Activated CD4-positive, alpha-beta T cell treated with anti-CD3 and anti-CD28 coated beads for 48 hours (primary cell): ENCODE measurements around the gene CXCL8.
"Not testable (repeated sequence)": the region's sequence is repeated elsewhere in the genome, so short reads cannot be mapped to it uniquely, and the experiment has no call there.

Experiments
- DNase-seq: peaks from one replicate; pipeline ENCODE4 v3.0.0-alpha.2; 2020

CXCL8 gene

GRCh38 chr4:73740353-73740778 is at the start of gene CXCL8:
CXCL8 (plus strand) TSS chr4:73740569; CDS start chr4:73740659, 90 bp downstream.
- DNase-seq, result no peak

GRCh38 chr4:73691201-73691600 is 49.2 kb upstream of the CXCL8 start:
- DNase-seq, result not testable (repeated sequence)

GRCh38 chr4:73691759-73692158 is 48.6 kb upstream of the CXCL8 start:
- DNase-seq, result no peak

- DNase-seq, result no peak
Observed at GRCh38 chr4:73692254-73692653, 48.1 kb upstream of the CXCL8 start.

- DNase-seq, result no peak
Observed at GRCh38 chr4:73692701-73693100, 47.7 kb upstream of the CXCL8 start.

GRCh38 chr4:73693811-73694210 is 46.6 kb upstream of the CXCL8 start:
- no peak for DNase-seq

- DNase-seq, result no peak
Observed at GRCh38 chr4:73698217-73698616, 42.2 kb upstream of the CXCL8 start.

GRCh38 chr4:73701116-73701515 is 39.3 kb upstream of the CXCL8 start:
- no peak for DNase-seq

- no peak for DNase-seq
Observed at GRCh38 chr4:73702796-73703287, 37.5 kb upstream of the CXCL8 start.

GRCh38 chr4:73703320-73703719 is 37.0 kb upstream of the CXCL8 start:
- no peak for DNase-seq

- DNase-seq, result no peak
Observed at GRCh38 chr4:73704314-73705055, 35.9 kb upstream of the CXCL8 start.

- no peak for DNase-seq
Observed at GRCh38 chr4:73705056-73705432, 35.3 kb upstream of the CXCL8 start.

GRCh38 chr4:73705721-73706120 is 34.6 kb upstream of the CXCL8 start:
- no peak for DNase-seq

- DNase-seq, result no peak
Observed at GRCh38 chr4:73706811-73707210, 33.6 kb upstream of the CXCL8 start.

- no peak for DNase-seq
Observed at GRCh38 chr4:73707269-73707875, 33.0 kb upstream of the CXCL8 start.

- no peak for DNase-seq
Observed at GRCh38 chr4:73707918-73708577, 32.3 kb upstream of the CXCL8 start.

- no peak for DNase-seq
Observed at GRCh38 chr4:73709451-73710033, 30.8 kb upstream of the CXCL8 start.

- no peak for DNase-seq
Observed at GRCh38 chr4:73710094-73710493, 30.3 kb upstream of the CXCL8 start.

- DNase-seq, result no peak
Observed at GRCh38 chr4:73711989-73712388, 28.4 kb upstream of the CXCL8 start.

- no peak for DNase-seq
Observed at GRCh38 chr4:73713650-73714049, 26.7 kb upstream of the CXCL8 start.

- DNase-seq, result no peak
Observed at GRCh38 chr4:73714647-73715046, 25.7 kb upstream of the CXCL8 start.

- DNase-seq, result no peak
Observed at GRCh38 chr4:73715659-73716058, 24.7 kb upstream of the CXCL8 start.
